ENCODE results near the gene MYO16.

MYO16 gene

GRCh38 chr13:108924541-108924940, 295.1 kb downstream of the MYO16 start:
- no peaks in the 10 kb centered on the region for H3K27me3 ChIP-seq (ENCODE audit: control insufficient read depth, low read length)
- H4K20me1 ChIP-seq (ENCODE audit: control insufficient read depth, insufficient read depth, low read depth, low read length): no peaks in the 10 kb centered on the region
- H3K9me3 ChIP-seq (ENCODE audit: control insufficient read depth, insufficient read depth, low read length): no peaks in the 10 kb centered on the region
- H3K4me1 ChIP-seq (ENCODE audit: control insufficient read depth, low read length): no peaks in the 10 kb centered on the region
- TF ChIP-seq CTCF (IDR thresholded peaks at IDR 0.05; ENCODE audit: low read depth, low read length, poor library complexity, severe bottlenecking) (no peak), EZH2phosphoT487 (IDR thresholded peaks at IDR 0.05; ENCODE audit: borderline replicate concordance, low read length) (no peak)
- no peaks in the 10 kb centered on the region for H3K79me2 ChIP-seq (ENCODE audit: control insufficient read depth, low read length)
- H3K9me2 ChIP-seq (replicated peaks; ENCODE audit: control insufficient read depth, low read length): no peaks in the 10 kb centered on the region
- H3F3A ChIP-seq (ENCODE audit: control insufficient read depth, insufficient read depth): no peaks in the 10 kb centered on the region
- no peak overlapping the region for H3K4me3 ChIP-seq (ENCODE audit: low read length)
- no peak overlapping the region for H3K27ac ChIP-seq (ENCODE audit: low read depth, low read length)
- no peaks in the 10 kb centered on the region for H3K36me3 ChIP-seq (ENCODE audit: control insufficient read depth, low read length)
- H3K4me2 ChIP-seq (ENCODE audit: low read length): no peak overlapping the region

GRCh38 chr13:108925070-108925469, 295.7 kb downstream of the MYO16 start:
- Histone ChIP-seq H4K20me1 (ENCODE audit: control insufficient read depth, insufficient read depth, low read depth, low read length) (no peaks in the 10 kb centered on the region), H3K27me3 (ENCODE audit: control insufficient read depth, low read length) (no peaks in the 10 kb centered on the region), H3K27ac (ENCODE audit: low read depth, low read length) (no peak overlapping the region), H3K4me1 (ENCODE audit: control insufficient read depth, low read length) (no peaks in the 10 kb centered on the region), H3F3A (ENCODE audit: control insufficient read depth, insufficient read depth) (no peaks in the 10 kb centered on the region), H3K79me2 (ENCODE audit: control insufficient read depth, low read length) (no peaks in the 10 kb centered on the region), H3K9me3 (ENCODE audit: control insufficient read depth, insufficient read depth, low read length) (no peaks in the 10 kb centered on the region), H3K4me2 (ENCODE audit: low read length) (no peak overlapping the region), H3K4me3 (ENCODE audit: low read length) (no peak overlapping the region), H3K9me2 (replicated peaks; ENCODE audit: control insufficient read depth, low read length) (no peaks in the 10 kb centered on the region), H3K36me3 (ENCODE audit: control insufficient read depth, low read length) (no peaks in the 10 kb centered on the region)
- no peak for TF ChIP-seq CTCF (IDR thresholded peaks at IDR 0.05; ENCODE audit: low read depth, low read length, poor library complexity, severe bottlenecking)
- no peak for TF ChIP-seq EZH2phosphoT487 (IDR thresholded peaks at IDR 0.05; ENCODE audit: borderline replicate concordance, low read length)

- Histone ChIP-seq H3K27me3 (ENCODE audit: control insufficient read depth, low read length) (no peaks in the 10 kb centered on the region), H3K9me3 (ENCODE audit: control insufficient read depth, insufficient read depth, low read length) (no peaks in the 10 kb centered on the region), H3K36me3 (ENCODE audit: control insufficient read depth, low read length) (no peaks in the 10 kb centered on the region), H3K4me2 (ENCODE audit: low read length) (no peak overlapping the region), H4K20me1 (ENCODE audit: control insufficient read depth, insufficient read depth, low read depth, low read length) (no peaks in the 10 kb centered on the region), H3K4me1 (ENCODE audit: control insufficient read depth, low read length) (no peaks in the 10 kb centered on the region), H3F3A (ENCODE audit: control insufficient read depth, insufficient read depth) (no peaks in the 10 kb centered on the region), H3K27ac (ENCODE audit: low read depth, low read length) (no peak overlapping the region), H3K79me2 (ENCODE audit: control insufficient read depth, low read length) (no peaks in the 10 kb centered on the region), H3K9me2 (replicated peaks; ENCODE audit: control insufficient read depth, low read length) (no peaks in the 10 kb centered on the region), H3K4me3 (ENCODE audit: low read length) (no peak overlapping the region)
- TF ChIP-seq EZH2phosphoT487 (IDR thresholded peaks at IDR 0.05; ENCODE audit: borderline replicate concordance, low read length): no peak
- TF ChIP-seq CTCF (IDR thresholded peaks at IDR 0.05; ENCODE audit: low read depth, low read length, poor library complexity, severe bottlenecking): no peak
These were observed 297.5 kb downstream of the MYO16 start for GRCh38 chr13:108926862-108927261.

- no peaks in the 10 kb centered on the region for H3F3A ChIP-seq (ENCODE audit: control insufficient read depth, insufficient read depth)
- H3K4me1 ChIP-seq (ENCODE audit: control insufficient read depth, low read length): no peaks in the 10 kb centered on the region
- no peaks in the 10 kb centered on the region for H4K20me1 ChIP-seq (ENCODE audit: control insufficient read depth, insufficient read depth, low read depth, low read length)
These were observed 298.2 kb downstream of the MYO16 start for GRCh38 chr13:108927615-108928014.

More at GRCh38 chr13:108927615-108928014, 298.2 kb downstream of the MYO16 start:
- Histone ChIP-seq H3K36me3 (ENCODE audit: control insufficient read depth, low read length) (no peaks in the 10 kb centered on the region), H3K4me2 (ENCODE audit: low read length) (no peak overlapping the region), H3K9me3 (ENCODE audit: control insufficient read depth, insufficient read depth, low read length) (no peaks in the 10 kb centered on the region), H3K4me3 (ENCODE audit: low read length) (no peak overlapping the region), H3K27me3 (ENCODE audit: control insufficient read depth, low read length) (no peaks in the 10 kb centered on the region), H3K9me2 (replicated peaks; ENCODE audit: control insufficient read depth, low read length) (no peaks in the 10 kb centered on the region), H3K27ac (ENCODE audit: low read depth, low read length) (no peak overlapping the region), H3K79me2 (ENCODE audit: control insufficient read depth, low read length) (no peaks in the 10 kb centered on the region)
- no peak for TF ChIP-seq CTCF (IDR thresholded peaks at IDR 0.05; ENCODE audit: low read depth, low read length, poor library complexity, severe bottlenecking)
- TF ChIP-seq EZH2phosphoT487 (IDR thresholded peaks at IDR 0.05; ENCODE audit: borderline replicate concordance, low read length): no peak
